ENCODE data around the gene TTC3. TPM values are rescaled to one million over a fixed set of nuclear protein-coding genes. Genes with fewer than 3 reads are reported as not detected.

The TTC3 gene
- total and polyA plus RNA-seq, 8 donors = 103 to 214 (median 191) TPM

- Histone ChIP-seq H3K4me1 (peaks cover 0 to 1% of the 10 kb centered on the region in 2 donors), H3K27ac (no peak overlapping the region), H3K27me3 (no peaks in the 10 kb centered on the region), H3K36me3 (peaks cover 4 to 98% of the 10 kb centered on the region in 2 donors), H3K9me3 (no peaks in the 10 kb centered on the region), H3K4me3 (no peak overlapping the region)
- ATAC-seq (no peak), DNase-seq (no peak)
- intact Hi-C loops (cut with DNase I) = no loop called here
- no peak for TF ChIP-seq CTCF (IDR thresholded peaks at IDR 0.05)
Observed at GRCh38 chr21:37230632-37231248, 157.7 kb downstream of the TTC3 start.

GRCh38 chr21:37231249-37231645 is 158.2 kb downstream of the TTC3 start:
- TF ChIP-seq CTCF (IDR thresholded peaks at IDR 0.05) = no peak
- ATAC-seq (no peak), DNase-seq (no peak)
- no peak overlapping the region for H3K27ac ChIP-seq
- no peaks in the 10 kb centered on the region for H3K9me3 ChIP-seq
- H3K27me3 ChIP-seq = no peaks in the 10 kb centered on the region
- H3K4me1 ChIP-seq = no peaks in the 10 kb centered on the region
- H3K4me3 ChIP-seq = no peak overlapping the region
- intact Hi-C loops (cut with DNase I) = no loop called here
- peaks cover 4 to 98% of the 10 kb centered on the region in 2 donors for H3K36me3 ChIP-seq

GRCh38 chr21:37231671-37232070 is 158.6 kb downstream of the TTC3 start:
- intact Hi-C loops (cut with DNase I) = no loop called here
- Histone ChIP-seq H3K9me3 (no peaks in the 10 kb centered on the region), H3K27ac (no peak overlapping the region), H3K4me3 (no peak overlapping the region), H3K27me3 (no peaks in the 10 kb centered on the region), H3K4me1 (no peaks in the 10 kb centered on the region), H3K36me3 (peaks cover 4 to 96% of the 10 kb centered on the region in 2 donors)
- ATAC-seq (no peak), DNase-seq (no peak)
- TF ChIP-seq CTCF (IDR thresholded peaks at IDR 0.05) = no peak

GRCh38 chr21:37232274-37233018 is 159.4 kb downstream of the TTC3 start:
- H3K9me3 ChIP-seq = no peaks in the 10 kb centered on the region
- no peaks in the 10 kb centered on the region for H3K27me3 ChIP-seq
- H3K4me3 ChIP-seq = no peak overlapping the region
- no peaks in the 10 kb centered on the region for H3K4me1 ChIP-seq
- no peak overlapping the region for H3K27ac ChIP-seq
- no peak for TF ChIP-seq CTCF (IDR thresholded peaks at IDR 0.05)
- H3K36me3 ChIP-seq = peaks cover under 1 to 96% of the 10 kb centered on the region in 2 donors
- intact Hi-C loops (cut with DNase I) = no loop called here
- no peak for ATAC-seq
- no peak for DNase-seq

GRCh38 chr21:37233551-37234146 is 160.6 kb downstream of the TTC3 start:
- no peaks in the 10 kb centered on the region for H3K9me3 ChIP-seq
- TF ChIP-seq CTCF (IDR thresholded peaks at IDR 0.05) = no peak
- no peak overlapping the region for H3K4me3 ChIP-seq
- ATAC-seq (no peak), DNase-seq (no peak)
- peaks cover 0 to 3% of the 10 kb centered on the region in 2 donors for H3K4me1 ChIP-seq
- intact Hi-C loops (cut with DNase I) = no loop called here
- peaks cover 0 to 96% of the 10 kb centered on the region in 2 donors for H3K36me3 ChIP-seq
- H3K27ac ChIP-seq = no peak overlapping the region
- no peaks in the 10 kb centered on the region for H3K27me3 ChIP-seq
